ENCODE results near the gene VWA8.
"Not testable (repeated sequence)": the region's sequence is repeated elsewhere in the genome, so short reads cannot be mapped to it uniquely, and the experiment has no call there.

The VWA8 gene

GRCh38 chr13:41637586-41637985, 323.3 kb downstream of the VWA8 start:
- Histone ChIP-seq H3K27me3 (ENCODE audit: control insufficient read depth in 1 of 2, insufficient read depth in 2 of 2, low read length in 2 of 2) (no peaks in the 10 kb centered on the region), H3K9me3 (ENCODE audit: control insufficient read depth in 1 of 2, low read length in 2 of 2) (no peaks in the 10 kb centered on the region), H3K36me3 (ENCODE audit: control insufficient read depth in 1 of 2, insufficient read depth in 2 of 2, low read length in 2 of 2) (no peaks in the 10 kb centered on the region), H3K4me1 (ENCODE audit: control insufficient read depth in 1 of 2, insufficient read depth in 2 of 2, low read length in 2 of 2) (no peaks in the 10 kb centered on the region), H3K4me3 (ENCODE audit: low read depth in 1 of 2, low read length in 2 of 2) (no peak overlapping the region), H3K9ac (ENCODE audit: low read depth in 1 of 2, low read length in 2 of 2) (no peak overlapping the region), H3K27ac (ENCODE audit: low read depth, low read length) (no peak overlapping the region)

DNA sequence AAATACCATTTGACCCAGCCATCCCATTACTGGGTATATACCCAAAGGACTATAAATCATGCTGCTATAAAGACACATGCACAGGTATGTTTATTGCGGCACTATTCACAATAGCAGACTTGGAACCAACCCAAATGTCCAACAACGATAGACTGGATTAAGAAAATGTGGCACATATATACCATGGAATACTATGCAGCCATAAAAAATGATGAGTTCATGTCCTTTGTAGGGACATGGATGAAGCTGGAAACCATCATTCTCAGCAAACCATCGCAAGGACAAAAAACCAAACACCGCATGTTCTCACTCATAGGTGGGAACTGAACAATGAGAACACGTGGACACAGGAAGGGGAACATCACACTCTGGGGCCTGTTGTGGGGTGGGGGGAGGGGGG, 323.9 kb downstream of the VWA8 start:
- H3K9me3 ChIP-seq (ENCODE audit: control insufficient read depth in 1 of 2, low read length in 2 of 2); H3K4me1 ChIP-seq (ENCODE audit: control insufficient read depth in 1 of 2, insufficient read depth in 2 of 2, low read length in 2 of 2); H3K36me3 ChIP-seq (ENCODE audit: control insufficient read depth in 1 of 2, insufficient read depth in 2 of 2, low read length in 2 of 2); H3K27ac ChIP-seq (ENCODE audit: low read depth, low read length); H3K9ac ChIP-seq (ENCODE audit: low read depth in 1 of 2, low read length in 2 of 2); H3K4me3 ChIP-seq (ENCODE audit: low read depth in 1 of 2, low read length in 2 of 2); H3K27me3 ChIP-seq (ENCODE audit: control insufficient read depth in 1 of 2, insufficient read depth in 2 of 2, low read length in 2 of 2): not testable (repeated sequence)

DNA sequence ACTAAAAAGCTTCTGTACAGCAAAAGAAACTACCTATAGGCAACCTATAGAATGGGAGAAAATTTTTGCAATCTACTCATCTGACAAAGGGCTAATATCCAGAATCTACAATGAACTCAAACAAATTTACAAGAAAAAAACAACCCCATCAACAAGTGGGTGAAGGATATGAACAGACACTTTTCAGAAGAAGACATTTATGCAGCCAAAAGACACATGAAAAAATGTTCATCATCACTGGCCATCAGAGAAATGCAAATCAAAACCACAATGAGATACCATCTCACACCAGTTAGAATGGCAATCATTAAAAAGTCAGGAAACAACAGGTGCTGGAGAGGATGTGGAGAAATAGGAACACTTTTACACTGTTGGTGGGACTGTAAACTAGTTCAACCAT, 324.3 kb downstream of the VWA8 start:
- H3K4me1 ChIP-seq (ENCODE audit: control insufficient read depth in 1 of 2, insufficient read depth in 2 of 2, low read length in 2 of 2); H3K36me3 ChIP-seq (ENCODE audit: control insufficient read depth in 1 of 2, insufficient read depth in 2 of 2, low read length in 2 of 2); H3K27ac ChIP-seq (ENCODE audit: low read depth, low read length); H3K9ac ChIP-seq (ENCODE audit: low read depth in 1 of 2, low read length in 2 of 2); H3K9me3 ChIP-seq (ENCODE audit: control insufficient read depth in 1 of 2, low read length in 2 of 2); H3K4me3 ChIP-seq (ENCODE audit: low read depth in 1 of 2, low read length in 2 of 2); H3K27me3 ChIP-seq (ENCODE audit: control insufficient read depth in 1 of 2, insufficient read depth in 2 of 2, low read length in 2 of 2): not testable (repeated sequence)

- H3K36me3 ChIP-seq (ENCODE audit: control insufficient read depth in 1 of 2, insufficient read depth in 2 of 2, low read length in 2 of 2) = no peaks in the 10 kb centered on the region
- H3K9me3 ChIP-seq (ENCODE audit: control insufficient read depth in 1 of 2, low read length in 2 of 2) = no peaks in the 10 kb centered on the region
- no peak overlapping the region for H3K9ac ChIP-seq (ENCODE audit: low read depth in 1 of 2, low read length in 2 of 2)
- no peak overlapping the region for H3K27ac ChIP-seq (ENCODE audit: low read depth, low read length)
- H3K4me1 ChIP-seq (ENCODE audit: control insufficient read depth in 1 of 2, insufficient read depth in 2 of 2, low read length in 2 of 2) = no peaks in the 10 kb centered on the region
- H3K4me3 ChIP-seq (ENCODE audit: low read depth in 1 of 2, low read length in 2 of 2) = no peak overlapping the region
- H3K27me3 ChIP-seq (ENCODE audit: control insufficient read depth in 1 of 2, insufficient read depth in 2 of 2, low read length in 2 of 2) = no peaks in the 10 kb centered on the region
Observed at GRCh38 chr13:41634407-41634806, 326.5 kb downstream of the VWA8 start.

DNA sequence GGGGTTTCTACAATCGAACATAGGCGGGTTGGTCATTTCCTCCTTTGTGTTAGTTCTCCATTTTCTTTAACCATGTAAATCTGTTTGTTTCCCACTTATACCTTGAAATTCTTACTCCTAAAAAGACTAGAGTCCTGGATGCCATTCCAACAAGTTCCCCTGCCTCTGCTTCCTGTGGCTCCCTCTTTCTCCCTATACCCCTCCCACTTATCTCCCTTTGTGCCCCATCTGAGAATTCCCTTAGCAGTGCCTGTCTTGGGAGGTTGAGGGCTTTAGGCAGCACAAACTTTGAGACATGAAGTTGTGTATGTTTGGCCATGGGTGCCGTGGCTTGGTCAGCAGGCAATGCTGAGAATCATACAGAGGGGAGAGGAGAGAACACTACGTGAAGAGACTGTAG, 327.1 kb downstream of the VWA8 start:
- no peaks in the 10 kb centered on the region for H3K4me1 ChIP-seq (ENCODE audit: control insufficient read depth in 1 of 2, insufficient read depth in 2 of 2, low read length in 2 of 2)
- no peak overlapping the region for H3K4me3 ChIP-seq (ENCODE audit: low read depth in 1 of 2, low read length in 2 of 2)
- no peaks in the 10 kb centered on the region for H3K36me3 ChIP-seq (ENCODE audit: control insufficient read depth in 1 of 2, insufficient read depth in 2 of 2, low read length in 2 of 2)
- H3K9me3 ChIP-seq (ENCODE audit: control insufficient read depth in 1 of 2, low read length in 2 of 2) = no peaks in the 10 kb centered on the region
- H3K27ac ChIP-seq (ENCODE audit: low read depth, low read length) = no peak overlapping the region
- no peaks in the 10 kb centered on the region for H3K27me3 ChIP-seq (ENCODE audit: control insufficient read depth in 1 of 2, insufficient read depth in 2 of 2, low read length in 2 of 2)
- no peak overlapping the region for H3K9ac ChIP-seq (ENCODE audit: low read depth in 1 of 2, low read length in 2 of 2)

GRCh38 chr13:41631296-41631965, 329.5 kb downstream of the VWA8 start:
- no peaks in the 10 kb centered on the region for H3K27me3 ChIP-seq (ENCODE audit: control insufficient read depth in 1 of 2, insufficient read depth in 2 of 2, low read length in 2 of 2)
- no peaks in the 10 kb centered on the region for H3K36me3 ChIP-seq (ENCODE audit: control insufficient read depth in 1 of 2, insufficient read depth in 2 of 2, low read length in 2 of 2)

GRCh38 chr13:41627425-41627824, 333.5 kb downstream of the VWA8 start:
- Histone ChIP-seq H3K36me3 (ENCODE audit: control insufficient read depth in 1 of 2, insufficient read depth in 2 of 2, low read length in 2 of 2) (no peaks in the 10 kb centered on the region), H3K4me3 (ENCODE audit: low read depth in 1 of 2, low read length in 2 of 2) (no peak overlapping the region), H3K4me1 (ENCODE audit: control insufficient read depth in 1 of 2, insufficient read depth in 2 of 2, low read length in 2 of 2) (no peaks in the 10 kb centered on the region), H3K27ac (ENCODE audit: low read depth, low read length) (no peak overlapping the region), H3K9ac (ENCODE audit: low read depth in 1 of 2, low read length in 2 of 2) (no peak overlapping the region), H3K9me3 (ENCODE audit: control insufficient read depth in 1 of 2, low read length in 2 of 2) (no peaks in the 10 kb centered on the region), H3K27me3 (ENCODE audit: control insufficient read depth in 1 of 2, insufficient read depth in 2 of 2, low read length in 2 of 2) (no peaks in the 10 kb centered on the region)

More at GRCh38 chr13:41631296-41631965, 329.5 kb downstream of the VWA8 start:
- Histone ChIP-seq H3K9me3 (ENCODE audit: control insufficient read depth in 1 of 2, low read length in 2 of 2) (no peaks in the 10 kb centered on the region), H3K4me1 (ENCODE audit: control insufficient read depth in 1 of 2, insufficient read depth in 2 of 2, low read length in 2 of 2) (no peaks in the 10 kb centered on the region), H3K4me3 (ENCODE audit: low read depth in 1 of 2, low read length in 2 of 2) (no peak overlapping the region), H3K9ac (ENCODE audit: low read depth in 1 of 2, low read length in 2 of 2) (no peak overlapping the region), H3K27ac (ENCODE audit: low read depth, low read length) (no peak overlapping the region)

DNA sequence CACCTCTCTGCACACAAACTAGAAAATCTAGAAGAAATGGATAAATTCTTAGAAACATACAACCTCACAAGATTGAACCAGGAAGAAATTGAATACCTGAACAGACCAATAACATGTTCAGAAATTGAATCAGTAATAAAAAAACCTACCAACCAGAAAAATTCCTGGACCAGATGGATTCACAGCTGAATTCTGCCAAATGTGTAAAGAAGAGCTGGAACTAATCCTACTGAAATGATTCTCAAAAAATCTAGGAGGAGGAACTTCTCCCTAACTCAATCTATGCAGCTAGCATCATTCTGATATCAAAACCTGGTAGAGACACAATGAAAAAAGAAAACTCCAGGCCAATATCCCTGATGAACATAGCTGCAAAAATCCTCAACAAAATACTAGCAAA, 336.9 kb downstream of the VWA8 start:
- Histone ChIP-seq H3K36me3 (ENCODE audit: control insufficient read depth in 1 of 2, insufficient read depth in 2 of 2, low read length in 2 of 2) (no peaks in the 10 kb centered on the region), H3K27me3 (ENCODE audit: control insufficient read depth in 1 of 2, insufficient read depth in 2 of 2, low read length in 2 of 2) (no peaks in the 10 kb centered on the region), H3K9ac (ENCODE audit: low read depth in 1 of 2, low read length in 2 of 2) (no peak overlapping the region), H3K4me1 (ENCODE audit: control insufficient read depth in 1 of 2, insufficient read depth in 2 of 2, low read length in 2 of 2) (no peaks in the 10 kb centered on the region), H3K9me3 (ENCODE audit: control insufficient read depth in 1 of 2, low read length in 2 of 2) (no peaks in the 10 kb centered on the region), H3K4me3 (ENCODE audit: low read depth in 1 of 2, low read length in 2 of 2) (no peak overlapping the region), H3K27ac (ENCODE audit: low read depth, low read length) (no peak overlapping the region)

- Histone ChIP-seq H3K9me3 (ENCODE audit: control insufficient read depth in 1 of 2, low read length in 2 of 2) (no peaks in the 10 kb centered on the region), H3K9ac (ENCODE audit: low read depth in 1 of 2, low read length in 2 of 2) (no peak overlapping the region), H3K4me1 (ENCODE audit: control insufficient read depth in 1 of 2, insufficient read depth in 2 of 2, low read length in 2 of 2) (no peaks in the 10 kb centered on the region), H3K4me3 (ENCODE audit: low read depth in 1 of 2, low read length in 2 of 2) (no peak overlapping the region), H3K27ac (ENCODE audit: low read depth, low read length) (no peak overlapping the region), H3K36me3 (ENCODE audit: control insufficient read depth in 1 of 2, insufficient read depth in 2 of 2, low read length in 2 of 2) (no peaks in the 10 kb centered on the region), H3K27me3 (ENCODE audit: control insufficient read depth in 1 of 2, insufficient read depth in 2 of 2, low read length in 2 of 2) (no peaks in the 10 kb centered on the region)
Observed at GRCh38 chr13:41622432-41623429, 338.2 kb downstream of the VWA8 start.

DNA sequence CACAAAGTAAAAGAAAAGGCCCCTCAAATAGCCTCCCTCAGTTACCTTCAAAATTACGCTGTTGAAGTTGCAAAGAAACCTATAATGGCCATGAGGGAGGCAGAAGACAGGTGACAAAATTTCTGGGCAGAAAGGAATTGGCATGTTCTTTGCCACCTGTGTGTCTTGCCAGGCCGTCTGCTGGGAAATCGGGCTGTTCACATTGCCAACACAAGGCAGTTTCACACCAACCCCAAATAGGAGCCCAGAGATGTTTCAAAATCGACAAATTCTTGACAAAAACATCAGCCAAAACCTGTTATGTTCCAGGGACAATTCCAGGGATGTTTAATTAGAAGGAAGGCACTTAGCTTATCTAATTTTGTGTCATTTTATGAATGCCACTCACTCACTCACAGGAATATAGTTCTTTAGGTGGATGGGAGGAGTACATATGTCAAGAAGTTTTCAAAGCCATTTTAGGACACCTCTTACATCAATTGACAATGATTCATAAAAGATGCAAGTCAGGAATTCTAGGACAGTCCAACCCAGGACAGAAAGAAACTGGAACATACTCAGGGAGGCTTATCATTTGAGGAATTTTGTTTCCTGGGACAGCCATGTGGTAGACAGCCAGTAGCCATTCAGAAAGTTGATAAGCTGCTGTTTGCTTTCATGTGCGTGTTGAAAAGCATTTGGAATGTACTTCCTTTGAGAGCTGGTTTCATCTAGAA, 339.0 kb downstream of the VWA8 start:
- H3K27me3 ChIP-seq (ENCODE audit: control insufficient read depth in 1 of 2, insufficient read depth in 2 of 2, low read length in 2 of 2) = no peaks in the 10 kb centered on the region
- H3K9ac ChIP-seq (ENCODE audit: low read depth in 1 of 2, low read length in 2 of 2) = no peak overlapping the region
- no peaks in the 10 kb centered on the region for H3K4me1 ChIP-seq (ENCODE audit: control insufficient read depth in 1 of 2, insufficient read depth in 2 of 2, low read length in 2 of 2)
- no peaks in the 10 kb centered on the region for H3K36me3 ChIP-seq (ENCODE audit: control insufficient read depth in 1 of 2, insufficient read depth in 2 of 2, low read length in 2 of 2)
- H3K9me3 ChIP-seq (ENCODE audit: control insufficient read depth in 1 of 2, low read length in 2 of 2) = no peaks in the 10 kb centered on the region
- no peak overlapping the region for H3K27ac ChIP-seq (ENCODE audit: low read depth, low read length)
- H3K4me3 ChIP-seq (ENCODE audit: low read depth in 1 of 2, low read length in 2 of 2) = no peak overlapping the region

Measured in duodenal mucosa (tissue), 2 donors.